HG03039 (cell line): ENCODE results near the gene SRSF10.
"Not testable (repeated sequence)": the region's sequence is repeated elsewhere in the genome, so short reads cannot be mapped to it uniquely, and the experiment has no call there.

Experiments used
- ATAC-seq: cut with Tn5 transposase; IDR thresholded peaks from one replicate; pipeline ENCODE4 v1.9.1; 2021; ENCODE audit warnings: mild to moderate bottlenecking, moderate library complexity; ENCODE audit not compliant: unreplicated experiment

SRSF10 gene

DNA sequence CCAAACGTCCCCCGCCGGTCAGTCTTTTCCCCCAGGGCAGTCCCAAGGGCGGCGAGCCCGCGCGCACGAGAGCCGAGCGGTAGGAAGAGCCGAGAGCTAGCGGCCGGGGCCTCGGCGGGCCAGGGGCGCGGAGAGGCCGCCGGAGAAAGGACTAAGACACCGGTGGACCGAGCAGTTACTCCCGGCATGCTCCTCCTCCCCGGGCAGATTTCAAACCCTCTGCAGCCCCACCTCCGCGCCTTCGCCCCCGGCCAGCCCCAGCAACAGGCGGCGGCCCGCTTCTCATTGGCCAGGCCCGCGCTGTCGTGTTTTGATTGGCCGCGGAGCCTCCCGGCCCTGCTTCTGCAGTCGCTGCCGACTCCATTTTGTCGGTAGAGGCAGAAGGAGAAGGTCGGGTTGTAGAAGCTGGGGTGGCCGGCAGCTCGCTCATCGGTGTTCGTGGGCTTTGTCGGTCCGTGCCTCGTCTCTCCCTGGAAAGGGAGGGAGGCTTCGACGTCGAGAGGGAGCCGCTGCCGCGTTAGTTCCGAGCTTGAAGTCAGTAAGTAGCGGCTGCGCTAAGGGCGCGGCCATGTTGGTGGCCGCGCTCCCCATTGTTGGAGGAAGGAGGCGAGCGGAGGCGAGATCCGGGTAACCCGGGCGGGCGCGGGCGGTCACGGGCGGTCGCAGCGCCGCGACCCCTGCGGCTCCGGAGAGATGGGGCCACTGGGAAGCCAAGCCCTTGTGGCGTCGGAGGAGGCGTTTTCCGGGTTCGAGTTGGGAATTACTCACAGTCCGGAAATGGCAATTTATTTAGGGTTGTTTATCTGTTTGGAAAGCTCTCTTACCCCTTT is 20.5 kb downstream of the SRSF10 start, which contains the start of gene PNRC2:
TSS of gene PNRC2 (plus strand) at position 368 of the 830 bp plus-strand sequence. CDS start 1,630 bp downstream, outside the sequence.
- ATAC-seq, result peak; percentile 67

DNA sequence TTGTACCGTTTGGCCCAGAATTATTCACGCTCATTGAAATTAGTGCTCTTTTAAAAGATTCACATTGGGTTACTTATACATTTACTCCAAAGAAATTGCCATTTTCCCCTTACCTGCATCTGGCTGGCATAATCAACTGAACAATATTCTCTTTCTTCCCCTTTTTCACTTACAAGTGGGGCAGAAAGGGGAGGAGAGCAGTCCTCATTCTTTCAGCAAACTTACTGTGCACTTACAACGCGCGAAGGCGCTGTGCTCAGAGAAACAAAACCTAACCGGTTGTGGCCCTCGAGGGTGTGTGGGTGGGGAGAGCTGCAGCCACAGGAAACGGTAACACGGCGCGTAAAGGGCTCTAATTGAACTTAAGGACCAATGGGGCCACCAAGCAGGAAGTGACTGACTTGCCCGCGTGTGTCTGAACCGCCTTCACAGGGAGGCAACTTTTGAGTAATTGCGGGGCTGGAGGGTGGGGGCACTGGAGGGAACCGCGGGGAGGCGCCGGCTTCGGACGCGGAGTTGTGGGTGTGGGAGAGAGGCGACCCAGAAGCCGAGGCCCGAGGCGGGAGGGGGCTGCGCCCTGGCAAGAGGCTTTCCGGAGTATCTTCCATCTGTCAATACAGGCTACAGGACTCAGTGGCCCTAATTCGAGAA is 21.2 kb downstream of the SRSF10 start:
- ATAC-seq, result peak; percentile 50

DNA sequence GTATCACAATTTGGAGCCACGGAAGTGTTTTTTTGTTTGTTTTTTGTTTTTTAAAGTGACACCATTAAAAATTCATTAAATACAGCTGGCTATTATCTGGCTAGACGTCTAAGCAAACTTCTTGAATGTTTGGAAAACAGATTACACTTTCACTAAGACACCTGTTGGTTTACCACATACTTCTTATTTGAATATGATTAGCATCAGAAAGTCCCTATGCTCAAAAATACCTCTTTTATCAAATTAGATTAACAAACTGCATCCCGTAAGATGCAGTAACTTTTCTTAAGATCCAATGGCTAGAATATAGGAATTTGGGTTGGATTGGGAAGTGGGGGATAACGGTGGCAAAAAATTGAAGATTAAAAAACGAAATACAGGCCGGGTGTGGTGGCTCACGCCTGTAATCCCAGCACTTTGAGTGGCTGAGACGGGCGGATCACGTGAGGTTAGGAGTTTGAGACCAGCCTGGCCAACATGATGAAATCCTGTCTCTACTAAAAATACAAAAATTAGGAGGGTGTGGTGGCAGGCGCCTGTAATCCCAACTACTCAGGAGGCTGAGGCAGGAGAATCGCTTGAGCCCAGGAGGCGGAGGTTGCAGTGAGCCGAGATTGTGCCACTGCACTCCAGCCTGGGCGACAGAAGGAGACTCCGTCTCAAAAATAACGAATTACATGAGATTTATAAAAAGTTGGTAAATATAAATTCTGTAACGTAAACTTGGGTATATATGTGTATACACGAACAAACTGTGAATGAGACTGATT is 21.9 kb downstream of the SRSF10 start:
- ATAC-seq, result not testable (repeated sequence)

DNA sequence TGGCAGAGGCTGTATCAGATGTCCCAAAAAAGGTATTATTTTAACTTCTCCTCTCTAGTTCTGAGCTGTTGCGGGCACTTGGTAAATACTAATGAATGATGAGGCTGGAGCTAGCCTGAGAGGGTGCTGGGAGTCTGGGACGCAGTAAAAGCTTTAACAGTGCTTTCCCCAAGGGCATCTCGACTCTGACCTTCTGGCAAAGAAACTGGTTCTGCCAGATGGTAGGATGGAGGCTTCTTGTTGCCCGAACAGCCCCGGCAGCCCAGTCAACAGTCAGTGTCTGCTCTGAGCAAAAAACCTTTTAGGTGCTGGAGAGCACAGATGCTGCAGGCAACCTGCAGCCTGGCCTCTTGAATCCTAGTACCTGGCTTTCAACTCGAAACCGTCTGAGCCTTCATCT is 23.0 kb downstream of the SRSF10 start:
- no peak for ATAC-seq

DNA sequence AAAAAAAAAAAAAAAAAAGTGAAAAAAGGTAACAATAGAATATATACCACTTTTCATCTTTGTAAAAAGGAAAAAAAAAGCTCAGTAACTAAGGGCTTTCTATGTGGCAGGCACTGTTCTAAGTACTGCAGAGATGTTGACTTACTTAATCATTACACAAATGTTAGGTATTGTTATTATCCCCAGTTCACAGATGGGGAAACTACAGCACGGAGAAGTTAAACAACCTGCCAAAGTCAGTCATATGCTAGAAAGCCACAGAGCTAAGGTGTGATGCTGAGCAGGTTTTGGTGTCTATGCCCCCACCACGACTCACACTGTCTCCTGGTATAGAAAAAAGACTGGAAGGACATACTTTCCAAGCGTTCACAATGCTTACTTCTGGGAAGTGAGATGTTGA is 27.1 kb downstream of the SRSF10 start:
- ATAC-seq, result no peak

DNA sequence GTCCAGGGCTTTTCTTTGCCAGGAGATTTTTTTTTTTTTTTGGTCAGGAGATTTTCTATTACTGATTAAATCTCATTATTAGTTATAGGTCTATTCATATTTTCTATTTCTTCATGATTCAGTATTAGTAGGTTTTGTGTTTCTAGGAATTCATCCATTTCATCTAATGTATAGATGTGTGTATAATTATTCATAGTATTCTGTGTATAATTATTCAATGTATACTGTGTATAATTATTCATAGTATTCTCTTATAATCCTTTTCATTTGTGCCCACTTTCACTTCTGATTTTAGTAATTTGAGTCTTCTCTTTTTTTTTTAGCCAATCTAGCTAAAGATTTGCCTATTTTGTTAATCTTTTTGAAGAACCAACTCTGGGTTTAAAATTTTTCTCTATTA is 32.8 kb downstream of the SRSF10 start:
- no peak for ATAC-seq

DNA sequence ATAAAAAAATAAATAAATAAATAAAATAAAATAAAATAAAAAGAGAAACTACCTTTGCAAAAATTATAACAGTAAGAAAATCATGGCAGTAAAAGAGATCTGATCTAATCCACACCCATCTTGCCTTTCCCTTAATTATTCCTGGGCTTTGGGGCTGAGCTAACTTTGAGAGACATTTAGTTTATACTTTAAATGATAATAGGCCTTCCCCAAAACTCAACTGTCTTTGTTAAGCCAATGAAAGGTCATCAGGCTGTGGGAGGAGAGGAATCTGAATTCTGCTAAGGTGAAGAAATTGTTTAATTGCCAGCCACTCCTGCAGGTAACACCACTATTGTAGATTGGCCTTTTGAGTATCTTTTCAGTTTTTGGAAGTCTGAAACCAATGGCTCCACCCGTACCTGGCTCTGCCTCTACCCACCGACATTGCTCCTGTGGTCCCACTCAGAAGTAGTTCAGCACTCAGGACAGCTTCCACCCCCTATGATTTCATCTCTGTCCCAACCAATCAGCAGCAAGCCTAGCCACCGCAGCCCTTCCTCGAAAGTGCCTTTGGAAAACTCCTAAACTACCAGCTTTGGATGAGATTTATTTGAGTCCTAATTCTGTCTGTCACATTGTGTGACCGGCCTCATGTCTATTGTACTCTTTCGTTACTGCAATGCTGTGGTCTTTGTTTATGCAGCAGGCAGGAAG is 43.5 kb downstream of the SRSF10 start:
- ATAC-seq, result no peak

DNA sequence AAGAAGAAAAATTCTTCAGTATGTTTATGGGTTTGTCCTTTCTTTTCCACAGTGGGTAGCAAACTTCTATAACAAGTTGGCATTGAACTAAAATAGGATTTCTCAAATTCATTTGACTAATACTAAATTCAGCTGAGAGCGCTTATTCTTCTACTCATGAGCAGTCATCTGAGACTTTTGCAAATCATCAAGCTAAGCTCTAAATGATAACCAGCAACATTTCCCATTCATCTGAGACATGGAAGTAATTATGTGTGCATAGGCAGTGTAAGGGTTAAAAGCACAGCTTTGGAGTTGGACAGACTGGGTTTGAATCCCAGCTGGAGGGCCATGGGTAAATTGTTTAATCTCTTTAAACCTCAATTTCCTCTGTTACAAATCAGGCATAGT is 48.6 kb downstream of the SRSF10 start:
- ATAC-seq, result no peak

DNA sequence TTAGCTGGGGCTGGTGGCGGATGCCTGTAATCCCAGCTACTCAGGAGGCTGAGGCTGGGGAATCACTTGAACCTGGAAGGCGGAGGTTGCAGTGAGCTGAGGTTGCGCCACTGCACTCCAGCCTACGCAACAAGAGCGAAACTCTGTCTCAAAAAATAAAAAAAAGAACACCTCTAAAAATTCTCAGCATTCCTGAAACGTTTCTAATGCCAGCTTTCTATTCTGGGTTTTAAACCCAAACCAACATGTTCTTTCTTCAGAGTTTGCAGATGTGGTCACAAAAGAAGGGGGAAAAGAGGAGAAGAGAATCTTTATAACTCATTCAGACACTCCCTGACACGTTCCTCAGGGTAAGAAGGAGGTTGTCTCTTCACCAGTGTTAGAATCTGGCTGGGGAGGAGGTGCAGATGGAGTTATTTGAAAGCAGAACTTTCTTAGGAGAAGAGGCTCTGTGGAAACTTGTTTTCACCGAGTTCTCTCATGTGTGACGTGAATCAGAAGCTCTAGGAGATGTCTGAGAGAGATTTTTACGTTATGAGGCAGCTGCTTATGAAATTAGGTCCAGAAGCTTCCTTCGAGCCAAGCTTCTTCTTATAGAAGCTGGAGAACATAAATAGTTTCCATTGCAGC is 49.2 kb downstream of the SRSF10 start:
- ATAC-seq, result no peak

DNA sequence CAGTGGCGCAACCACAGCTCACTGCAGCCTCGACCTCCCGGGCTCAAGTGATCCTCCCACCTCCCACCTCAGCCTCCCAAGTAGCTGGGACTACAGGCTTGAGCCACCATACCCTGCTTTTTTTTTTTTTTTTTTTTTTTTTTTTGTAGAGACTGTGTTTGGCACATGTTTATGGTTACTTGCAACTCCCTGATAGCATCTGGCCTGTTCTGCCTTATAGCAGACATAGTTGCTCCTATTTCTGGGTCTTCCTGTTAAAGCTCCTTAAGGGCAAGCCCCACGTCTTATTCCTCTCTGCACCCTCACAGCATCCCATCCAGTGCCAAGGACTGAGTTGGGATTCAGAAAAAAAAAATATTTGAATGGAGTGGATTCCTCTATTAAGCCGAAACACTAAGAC is 49.9 kb downstream of the SRSF10 start:
- ATAC-seq, result no peak

DNA sequence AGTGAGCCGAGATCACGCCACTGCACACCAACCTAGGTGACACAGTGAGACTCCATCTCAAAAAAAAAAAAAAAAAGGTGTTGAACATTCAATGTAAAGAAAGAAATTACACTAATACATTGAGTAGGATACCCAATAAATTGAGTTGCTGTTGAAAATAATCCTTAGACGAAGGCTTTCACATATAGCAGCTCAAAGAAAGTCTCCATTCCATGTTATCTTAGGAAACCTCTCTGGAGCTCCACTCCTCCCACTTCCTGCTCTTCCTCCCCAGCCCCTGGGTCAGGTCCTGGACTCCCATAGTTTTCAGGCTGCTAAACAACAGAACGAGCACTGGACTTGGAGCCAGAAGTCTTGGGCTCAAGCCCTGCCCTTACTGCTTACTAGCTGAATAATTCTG is 51.3 kb downstream of the SRSF10 start:
- no peak for ATAC-seq

DNA sequence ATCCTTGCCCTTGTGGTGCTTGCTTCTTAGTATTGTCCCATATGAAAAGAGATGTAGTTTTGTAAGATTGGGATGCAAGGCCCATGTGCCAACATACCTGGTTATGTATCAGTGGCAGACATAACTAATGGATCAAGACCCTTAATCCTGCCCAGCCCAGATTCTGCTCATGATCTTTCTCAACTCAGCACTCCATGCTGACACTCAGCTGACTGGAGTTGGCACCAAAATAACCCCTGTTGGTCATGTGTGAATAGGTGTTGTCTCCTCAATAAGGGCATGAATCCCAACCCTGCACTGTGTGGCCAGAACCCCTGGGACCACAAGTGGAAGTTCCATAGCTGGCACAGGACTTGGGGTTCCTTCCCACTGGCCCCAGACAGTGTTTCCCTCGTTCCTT is 53.0 kb downstream of the SRSF10 start:
- no peak for ATAC-seq

DNA sequence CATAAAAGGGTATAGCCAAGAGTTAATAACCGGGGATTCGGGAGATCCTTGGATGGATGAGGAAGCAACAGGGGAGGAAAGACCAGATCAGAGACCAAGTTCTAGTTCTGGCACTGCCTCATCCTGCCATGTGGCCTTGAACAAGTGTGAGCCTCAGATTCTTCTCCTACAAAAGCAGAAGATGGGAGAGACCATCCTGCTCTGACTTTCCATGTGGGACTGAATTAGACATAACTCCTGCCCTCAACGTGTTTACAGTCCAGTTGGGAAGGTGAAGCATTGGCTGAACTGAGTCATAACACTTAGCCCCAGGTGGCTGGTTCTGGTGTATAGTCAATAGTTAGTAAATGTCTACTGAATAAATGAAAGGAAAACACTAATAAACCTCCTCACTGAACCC is 54.8 kb downstream of the SRSF10 start:
- ATAC-seq, result no peak

DNA sequence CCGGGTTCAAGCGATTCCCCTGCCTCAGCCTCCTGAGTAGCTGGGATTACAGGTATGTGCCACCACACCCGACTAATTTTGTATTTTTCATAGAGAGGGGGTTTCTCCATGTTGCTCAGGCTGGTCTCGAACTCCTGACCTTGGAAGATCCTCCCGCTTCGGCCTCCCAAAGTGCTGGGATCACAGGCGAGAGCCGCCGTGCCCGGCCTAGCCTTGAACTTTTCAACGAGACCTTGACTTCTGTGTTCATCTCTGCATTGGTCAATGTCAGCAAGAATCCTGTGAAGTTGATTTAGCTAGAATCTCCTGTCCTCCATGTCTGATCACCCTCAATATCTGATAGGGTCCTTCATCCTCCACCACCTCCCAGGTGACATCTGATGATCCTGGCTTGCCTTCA is 55.5 kb downstream of the SRSF10 start:
- ATAC-seq, result no peak

DNA sequence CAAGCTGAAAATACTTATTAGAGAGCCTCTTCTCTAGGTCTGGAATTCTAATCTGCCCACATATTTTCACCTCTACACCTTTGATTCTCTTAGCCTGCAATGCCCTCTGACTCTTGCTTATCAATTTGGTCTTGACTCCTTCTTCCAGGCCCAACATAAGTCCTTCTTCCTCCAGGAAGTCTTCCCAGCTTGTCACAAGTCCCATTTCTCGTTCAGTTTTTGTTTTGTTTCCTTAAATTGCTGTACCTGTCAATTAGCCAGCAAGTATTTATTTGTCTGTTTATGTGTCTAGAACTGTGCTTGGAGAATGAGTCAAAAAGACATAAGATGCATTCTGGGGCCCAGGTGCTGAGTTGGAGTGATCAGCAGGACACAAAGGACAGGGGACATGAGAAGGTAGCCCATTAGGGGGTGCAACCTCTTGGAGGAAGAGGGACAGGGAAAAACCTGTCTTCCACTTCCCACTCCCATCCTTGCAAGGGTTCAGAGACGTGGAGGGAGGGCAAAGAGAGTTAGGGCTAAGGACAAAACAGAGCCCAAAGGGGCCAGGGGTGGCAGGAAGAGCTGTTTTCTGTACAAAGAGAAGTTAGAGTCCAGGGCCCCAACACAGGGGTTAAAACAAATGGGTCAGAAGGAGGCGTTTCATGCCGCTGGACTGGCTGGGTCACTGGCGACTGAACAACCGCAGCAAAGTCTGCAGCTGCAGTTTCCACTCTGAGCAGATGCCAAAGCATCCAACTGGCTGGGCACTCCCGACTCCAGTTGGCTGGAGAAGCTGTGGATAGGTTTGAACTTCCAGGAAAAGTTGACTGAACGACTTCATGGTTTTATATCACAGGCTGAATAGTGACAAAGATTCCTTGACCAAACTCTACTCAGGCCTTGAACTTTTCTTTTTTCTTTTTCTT is 56.3 kb downstream of the SRSF10 start:
- no peak for ATAC-seq

DNA sequence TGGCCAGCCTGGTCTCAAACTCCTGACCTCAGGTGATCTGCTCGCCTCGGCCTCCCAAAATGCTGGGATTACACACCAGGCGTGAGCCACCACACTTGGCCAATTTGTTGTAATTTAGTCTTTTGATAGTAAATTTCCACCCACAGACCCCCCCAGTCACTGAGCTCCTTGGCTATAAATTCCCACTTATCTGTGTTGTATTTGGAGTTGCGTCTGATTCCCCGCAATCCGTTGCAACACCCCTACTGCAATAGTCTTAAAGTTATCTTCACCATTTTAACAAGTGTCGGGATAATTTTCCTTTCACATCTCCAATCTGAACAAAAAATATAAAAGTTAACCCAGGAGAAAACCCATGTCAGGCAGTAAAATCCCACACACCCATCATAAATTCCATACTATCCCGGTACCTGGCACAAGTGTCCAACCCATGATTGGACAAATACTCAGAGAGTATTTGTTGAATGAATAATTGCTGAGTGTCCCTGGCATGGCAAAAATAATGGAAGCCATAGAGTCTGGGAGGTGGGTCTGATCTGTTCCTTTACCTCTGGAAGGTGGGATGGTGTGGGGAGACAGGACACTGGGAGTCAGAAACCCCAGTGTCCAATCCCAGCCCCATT is 57.7 kb downstream of the SRSF10 start:
- no peak for ATAC-seq

DNA sequence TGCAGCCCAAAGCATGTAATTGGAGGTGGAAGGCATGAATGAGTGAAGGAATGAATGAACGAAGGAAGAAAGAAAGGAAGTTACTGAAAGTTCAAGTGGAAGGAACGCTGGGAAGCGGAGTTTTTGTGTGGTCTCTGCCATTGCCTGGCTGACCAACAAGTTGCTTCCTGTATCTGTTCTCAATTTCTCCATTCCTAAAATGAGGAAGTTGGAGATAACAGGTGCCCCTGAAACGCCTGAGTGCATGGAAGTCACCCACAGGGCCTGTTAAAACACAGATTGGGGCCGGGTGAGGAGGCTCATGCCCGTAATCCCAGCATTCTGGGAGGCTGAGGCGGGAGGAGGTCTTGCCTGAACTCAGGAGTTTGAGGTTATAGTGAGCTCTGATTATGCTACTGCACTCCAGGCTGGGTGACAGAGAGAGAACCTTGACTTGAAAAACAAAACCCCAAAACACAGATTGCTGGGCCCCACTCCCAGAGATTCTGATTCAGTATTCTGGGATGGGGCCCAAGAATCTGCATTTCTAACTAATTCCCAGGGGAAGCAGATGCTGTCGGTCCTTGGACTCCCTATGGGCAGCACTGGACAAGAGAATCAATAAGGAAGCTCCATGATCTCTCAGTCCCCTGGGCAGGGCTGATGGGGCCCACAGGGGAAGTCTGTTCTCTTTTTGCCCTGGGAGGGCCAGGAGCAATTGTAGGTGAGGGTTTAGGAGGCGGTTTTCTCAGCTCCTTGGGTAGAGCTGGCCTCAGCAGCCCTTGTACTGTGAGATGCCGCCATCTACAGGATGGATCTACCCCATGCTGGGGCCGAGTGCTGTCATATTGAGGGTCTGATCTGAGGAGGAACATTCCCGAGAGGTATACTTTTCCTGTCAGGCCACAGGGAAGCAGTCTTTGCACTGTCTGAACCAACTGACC is 63.7 kb downstream of the SRSF10 start:
- peak; percentile 46 for ATAC-seq

DNA sequence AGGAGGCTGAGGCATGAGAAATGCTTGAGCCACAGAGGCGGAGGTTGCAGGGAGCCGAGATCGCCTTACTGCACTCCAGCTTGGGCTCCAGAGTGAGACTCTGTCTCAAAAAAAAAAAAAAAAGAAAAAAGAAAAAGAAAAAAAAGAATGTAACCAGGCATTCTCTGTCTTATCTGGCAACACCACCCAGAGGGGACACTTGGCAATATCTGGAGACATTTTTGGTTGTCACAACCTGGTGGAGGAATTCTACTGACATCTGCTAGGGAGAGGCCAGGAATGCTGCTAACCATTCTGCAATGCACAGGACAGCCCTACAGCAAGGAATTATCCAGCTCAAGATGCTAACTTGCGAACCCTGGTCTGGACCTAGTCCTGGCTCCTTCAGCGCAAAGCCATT is 64.7 kb downstream of the SRSF10 start:
- no peak for ATAC-seq
